ENCODE data around the gene ACER1. TPM values are rescaled to one million over a fixed set of nuclear protein-coding genes. Genes with fewer than 3 reads are reported as not detected.
"Not testable (repeated sequence)": the region's sequence is repeated elsewhere in the genome, so short reads cannot be mapped to it uniquely, and the experiment has no call there.

ACER1 gene
- total and polyA plus RNA-seq, 7 donors: not detected

DNA sequence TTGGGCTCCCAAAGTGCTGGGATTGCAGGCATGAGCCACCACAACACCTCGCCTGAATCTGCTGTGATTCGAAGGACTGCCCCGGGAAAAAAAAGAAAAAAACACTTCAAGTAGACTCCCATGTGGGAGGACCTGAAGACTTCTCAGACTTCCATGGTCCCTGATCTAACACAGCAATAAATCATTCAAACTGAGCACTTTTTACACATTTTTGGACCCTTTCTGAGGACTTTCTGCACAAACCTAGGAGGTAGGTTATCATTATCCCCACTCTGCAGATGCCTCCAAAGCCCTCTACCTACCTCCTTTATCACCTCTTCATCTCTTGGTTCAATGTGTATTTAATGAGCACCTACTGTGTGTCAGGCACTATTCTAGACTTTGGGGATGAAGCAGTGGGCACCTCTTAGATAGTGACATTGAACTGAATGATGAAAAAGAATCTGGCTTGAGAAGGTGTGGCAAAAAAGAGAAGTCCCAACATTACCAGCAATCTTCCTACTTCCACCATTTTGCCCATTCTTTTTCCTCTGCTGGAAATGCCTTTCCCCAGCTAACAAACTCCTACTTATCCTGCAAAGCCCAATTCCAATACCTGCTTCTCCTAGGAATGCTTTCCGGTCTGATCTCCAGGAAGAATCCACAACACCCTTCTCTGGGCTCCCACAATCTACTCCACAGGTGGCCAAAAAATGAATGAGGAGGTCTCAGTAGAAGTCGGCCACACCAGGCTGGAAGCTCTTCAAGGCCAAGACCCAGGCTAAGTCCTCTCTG lies 26.3 kb upstream of the ACER1 start:
- peaks cover 0 to 16% of the 10 kb centered on the region in 2 donors for H3K36me3 ChIP-seq (ENCODE audit: insufficient read depth in 1 of 2, low read depth in 1 of 2)
- 86 to 90% (median 86%) methylated on average over 5 of the region's 5 CpGs for WGBS, 3 donors
- intact Hi-C loops (cut with DNase I): loop anchor here in 1 of 2 donors (5.0 kb wide), 1 partner anchor 137 kb away; no protein-coding TSS in a partner anchor

DNA sequence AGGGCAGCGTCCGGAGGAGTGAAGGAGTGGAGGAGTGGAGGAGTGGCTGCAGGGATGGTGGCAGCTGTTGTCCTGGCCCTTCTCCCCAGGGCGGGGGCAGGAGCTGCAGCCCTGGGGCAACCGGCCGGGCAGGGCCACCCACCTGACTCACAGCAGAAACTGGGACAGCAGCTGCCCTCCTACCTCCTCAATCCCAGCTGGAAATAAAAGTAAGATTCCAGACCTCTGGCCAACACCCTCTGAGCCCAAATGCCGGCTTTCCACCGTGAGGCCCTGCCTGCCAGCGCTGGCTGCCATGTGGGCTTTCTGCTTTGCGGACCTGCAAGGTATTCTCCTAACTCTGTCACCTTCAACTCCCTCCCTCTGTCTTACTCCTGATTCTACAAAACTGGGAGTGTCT lies 24.6 kb upstream of the ACER1 start:
- H3K27ac ChIP-seq: peak overlapping the region; percentile 87
- TF ChIP-seq, protein P1, sequence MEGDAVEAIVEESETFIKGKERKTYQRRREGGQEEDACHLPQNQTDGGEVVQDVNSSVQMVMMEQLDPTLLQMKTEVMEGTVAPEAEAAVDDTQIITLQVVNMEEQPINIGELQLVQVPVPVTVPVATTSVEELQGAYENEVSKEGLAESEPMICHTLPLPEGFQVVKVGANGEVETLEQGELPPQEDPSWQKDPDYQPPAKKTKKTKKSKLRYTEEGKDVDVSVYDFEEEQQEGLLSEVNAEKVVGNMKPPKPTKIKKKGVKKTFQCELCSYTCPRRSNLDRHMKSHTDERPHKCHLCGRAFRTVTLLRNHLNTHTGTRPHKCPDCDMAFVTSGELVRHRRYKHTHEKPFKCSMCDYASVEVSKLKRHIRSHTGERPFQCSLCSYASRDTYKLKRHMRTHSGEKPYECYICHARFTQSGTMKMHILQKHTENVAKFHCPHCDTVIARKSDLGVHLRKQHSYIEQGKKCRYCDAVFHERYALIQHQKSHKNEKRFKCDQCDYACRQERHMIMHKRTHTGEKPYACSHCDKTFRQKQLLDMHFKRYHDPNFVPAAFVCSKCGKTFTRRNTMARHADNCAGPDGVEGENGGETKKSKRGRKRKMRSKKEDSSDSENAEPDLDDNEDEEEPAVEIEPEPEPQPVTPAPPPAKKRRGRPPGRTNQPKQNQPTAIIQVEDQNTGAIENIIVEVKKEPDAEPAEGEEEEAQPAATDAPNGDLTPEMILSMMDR (IDR thresholded peaks at IDR 0.05): no peak
- H3K4me1 ChIP-seq: peaks cover 6% of the 10 kb centered on the region
- DNase-seq (peak; percentile 50 to 82), ATAC-seq (peak; percentile 78 to 88 (median 80))
- H3K9me3 ChIP-seq: no peaks in the 10 kb centered on the region
- intact Hi-C loops (cut with DNase I): no loop called here
- WGBS, 3 donors: 10 to 27% (median 20%) methylated on average over 8 to 9 of the region's 9 CpGs
- no peaks in the 10 kb centered on the region for H3K36me3 ChIP-seq (ENCODE audit: insufficient read depth in 1 of 2, low read depth in 1 of 2)
- H3K4me3 ChIP-seq: peak overlapping the region; percentile 41
- no peaks in the 10 kb centered on the region for H3K27me3 ChIP-seq (ENCODE audit: insufficient read depth in 3 of 3, low read length in 2 of 3)

More for the DNA sequence above, 26.3 kb upstream of the ACER1 start:
- TF ChIP-seq, protein P1 (IDR thresholded peaks at IDR 0.05): no peak
- Histone ChIP-seq H3K9me3 (no peaks in the 10 kb centered on the region), H3K4me1 (peaks cover 6% of the 10 kb centered on the region), H3K27me3 (ENCODE audit: insufficient read depth in 3 of 3, low read length in 2 of 3) (no peaks in the 10 kb centered on the region), H3K4me3 (no peak overlapping the region), H3K27ac (no peak overlapping the region)
- ATAC-seq: no peak
- DNase-seq: no peak

DNA sequence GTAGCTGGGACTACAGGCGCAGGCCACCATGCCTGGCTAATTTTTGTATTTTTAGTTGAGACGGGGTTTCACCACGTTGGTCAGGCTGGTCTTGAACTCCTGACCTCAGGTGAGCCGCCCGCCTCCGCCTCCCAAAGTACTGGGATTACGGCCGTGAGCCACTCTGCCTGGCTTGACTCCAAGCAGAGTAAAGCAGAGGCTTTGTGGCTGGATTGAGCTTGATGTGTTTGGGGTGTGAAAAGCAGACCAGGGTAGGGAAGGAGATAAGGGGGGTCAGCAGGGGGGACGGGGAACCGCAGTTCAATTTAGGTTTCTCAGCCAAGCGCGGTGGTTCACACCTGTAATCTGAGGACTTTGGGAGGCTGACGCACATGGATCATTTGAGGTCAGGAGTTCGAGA lies 23.8 kb upstream of the ACER1 start:
- ATAC-seq (no peak), DNase-seq (no peak)
- Histone ChIP-seq H3K36me3 (ENCODE audit: insufficient read depth in 1 of 2, low read depth in 1 of 2) (no peaks in the 10 kb centered on the region), H3K27me3 (ENCODE audit: insufficient read depth in 3 of 3, low read length in 2 of 3) (peaks cover 0 to under 1% (median 0%) of the 10 kb centered on the region in 3 donors), H3K9me3 (no peaks in the 10 kb centered on the region), H3K4me1 (no peaks in the 10 kb centered on the region), H3K4me3 (no peak overlapping the region), H3K27ac (peak overlapping the region; percentile 87)
- TF ChIP-seq, protein P1 (IDR thresholded peaks at IDR 0.05): no peak
- 39 to 55% (median 43%) methylated on average over 14 of the region's 14 CpGs for WGBS, 3 donors
- intact Hi-C loops (cut with DNase I): no loop called here

DNA sequence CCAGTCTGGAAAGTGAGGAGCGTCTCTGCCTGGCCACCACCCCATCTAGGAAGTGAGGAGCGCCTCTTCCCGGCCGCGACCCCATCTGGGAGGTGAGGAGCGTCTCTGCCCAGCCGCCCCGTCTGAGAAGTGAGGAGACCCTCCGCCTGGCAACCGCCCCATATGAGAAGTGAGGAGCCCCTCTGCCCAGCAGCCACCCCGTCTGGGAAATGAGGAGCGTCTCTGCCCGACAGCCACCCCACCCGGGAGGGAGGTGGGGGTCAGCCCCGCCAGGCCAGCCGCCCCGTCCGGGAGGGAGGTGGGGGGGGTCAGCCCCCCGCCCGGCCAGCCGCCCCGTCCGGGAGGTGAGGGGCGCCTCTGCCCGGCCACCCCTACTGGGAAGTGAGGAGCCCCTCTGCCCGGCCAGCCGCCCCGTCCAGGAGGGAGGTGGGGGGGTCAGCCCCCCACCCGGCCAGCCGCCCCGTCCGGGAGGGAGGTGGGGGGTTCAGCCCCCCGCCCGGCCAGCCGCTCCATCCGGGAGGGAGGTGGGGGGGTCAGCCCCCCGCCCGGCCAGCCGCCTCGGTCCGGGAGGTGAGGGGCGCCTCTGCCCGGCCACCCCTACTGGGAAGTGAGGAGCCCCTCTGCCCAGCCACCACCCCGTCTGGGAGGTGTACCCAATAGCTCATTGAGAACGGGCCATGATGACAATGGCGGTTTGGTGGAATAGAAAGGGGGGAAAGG lies 22.1 kb upstream of the ACER1 start:
- H3K4me3 ChIP-seq; intact Hi-C loops (cut with DNase I); H3K27me3 ChIP-seq (ENCODE audit: insufficient read depth in 3 of 3, low read length in 2 of 3); H3K27ac ChIP-seq; ATAC-seq; DNase-seq; H3K36me3 ChIP-seq (ENCODE audit: insufficient read depth in 1 of 2, low read depth in 1 of 2); H3K4me1 ChIP-seq; H3K9me3 ChIP-seq: not testable (repeated sequence)
- WGBS, 3 donors: 90 to 93% (median 93%) methylated on average over 13 to 38 of the region's 46 CpGs

GRCh38 chr19:6354098-6354674 lies 20.8 kb upstream of the ACER1 start:
- H3K4me3 ChIP-seq: no peak overlapping the region
- no peak for ATAC-seq
- H3K27ac ChIP-seq: no peak overlapping the region
- TF ChIP-seq, protein P1 (IDR thresholded peaks at IDR 0.05): peak; percentile 36
- DNase-seq: no peak
- intact Hi-C loops (cut with DNase I): no loop called here
- H3K9me3 ChIP-seq: no peaks in the 10 kb centered on the region
- no peaks in the 10 kb centered on the region for H3K4me1 ChIP-seq
- WGBS, 3 donors: 50 to 62% (median 53%) methylated on average over 4 of the region's 4 CpGs
- no peaks in the 10 kb centered on the region for H3K36me3 ChIP-seq (ENCODE audit: insufficient read depth in 1 of 2, low read depth in 1 of 2)
- peaks cover 0 to 2% (median 0%) of the 10 kb centered on the region in 3 donors for H3K27me3 ChIP-seq (ENCODE audit: insufficient read depth in 3 of 3, low read length in 2 of 3)

Data from psoas muscle (tissue), 8 donors.